OCI-M2 (cell line): Measurements from ENCODE around the gene GRB10.
"Not testable (repeated sequence)": the region's sequence is repeated elsewhere in the genome, so short reads cannot be mapped to it uniquely, and the experiment has no call there.

Experiments
- DNase-seq: peaks from one replicate; lab custom pipeline; 2025; ENCODE audit not compliant: unreplicated experiment; lab: John Stamatoyannopoulos, UW

GRB10 gene

GRCh38 chr7:50745336-50745735 is 37.4 kb downstream of the GRB10 start:
- DNase-seq: no peak

GRCh38 chr7:50743893-50744292 is 38.8 kb downstream of the GRB10 start:
- DNase-seq: no peak

DNA sequence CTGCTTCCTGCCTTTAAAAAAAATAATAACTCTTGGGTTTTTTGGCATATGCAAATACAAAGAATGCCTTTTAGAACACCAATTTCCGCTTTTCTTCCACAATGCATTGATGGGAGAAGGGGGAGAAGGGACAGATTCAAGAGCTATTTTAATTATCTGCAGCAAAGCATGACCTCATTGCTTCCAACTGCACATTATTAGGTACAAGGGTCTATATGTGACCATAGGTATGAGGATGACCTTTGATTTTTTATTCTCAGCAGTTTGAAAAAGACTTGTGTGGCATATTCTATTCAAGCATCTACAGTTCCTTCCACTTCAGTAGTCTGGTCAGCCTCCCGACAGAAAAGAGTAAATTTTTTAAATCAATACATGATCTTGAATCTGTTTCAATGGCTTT is 39.7 kb downstream of the GRB10 start:
- no peak for DNase-seq

DNA sequence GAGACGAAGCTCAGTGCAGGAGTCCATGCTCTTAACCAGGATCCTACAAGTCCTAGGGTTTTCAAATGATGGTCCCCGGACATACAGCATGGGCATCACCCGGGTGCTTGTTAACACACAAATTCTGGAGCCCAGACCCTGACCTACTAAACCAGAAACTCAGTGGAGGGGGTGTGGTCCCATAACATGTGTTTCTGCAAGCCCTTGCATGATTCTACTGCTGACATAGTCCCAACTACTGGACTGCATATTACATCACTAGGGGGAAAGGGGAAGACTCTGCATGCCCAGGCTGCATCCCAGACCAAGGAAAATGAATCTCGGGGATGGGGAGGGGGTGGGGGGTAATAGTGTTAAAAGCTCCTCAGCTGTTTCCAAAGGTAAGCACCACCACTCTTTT is 40.3 kb downstream of the GRB10 start:
- DNase-seq: no peak

GRCh38 chr7:50739744-50740435 is 42.8 kb downstream of the GRB10 start:
- no peak for DNase-seq

- no peak for DNase-seq
Observed at GRCh38 chr7:50738932-50739331, 43.8 kb downstream of the GRB10 start.

GRCh38 chr7:50735836-50736235 is 46.9 kb downstream of the GRB10 start:
- DNase-seq: not testable (repeated sequence)

GRCh38 chr7:50735333-50735732 is 47.4 kb downstream of the GRB10 start:
- no peak for DNase-seq

- DNase-seq: no peak
Observed at GRCh38 chr7:50734246-50734645, 48.5 kb downstream of the GRB10 start.

DNA sequence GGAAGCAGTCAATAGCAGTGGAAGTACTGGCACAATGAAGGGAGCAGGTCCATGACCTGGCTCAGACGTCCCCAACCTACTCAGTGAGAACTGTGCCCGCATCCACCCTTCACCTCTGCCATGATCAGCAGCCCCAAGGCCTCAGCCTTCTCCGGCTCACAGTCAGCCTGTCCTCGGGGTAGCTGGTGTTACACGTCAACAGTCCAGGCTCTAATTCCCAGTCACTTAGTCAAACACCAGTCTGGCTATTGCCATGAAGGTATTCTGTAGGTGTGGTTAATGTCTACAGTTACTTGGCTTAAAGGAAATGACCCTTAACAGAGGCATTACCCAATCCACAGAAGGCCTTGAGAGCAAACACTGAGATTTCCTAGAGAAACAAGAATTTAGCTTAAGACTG is 49.1 kb downstream of the GRB10 start:
- DNase-seq: no peak

GRCh38 chr7:50731703-50732582 is 50.8 kb downstream of the GRB10 start:
- DNase-seq: no peak

- DNase-seq: no peak
Observed at GRCh38 chr7:50730446-50731400, 52.0 kb downstream of the GRB10 start.

DNA sequence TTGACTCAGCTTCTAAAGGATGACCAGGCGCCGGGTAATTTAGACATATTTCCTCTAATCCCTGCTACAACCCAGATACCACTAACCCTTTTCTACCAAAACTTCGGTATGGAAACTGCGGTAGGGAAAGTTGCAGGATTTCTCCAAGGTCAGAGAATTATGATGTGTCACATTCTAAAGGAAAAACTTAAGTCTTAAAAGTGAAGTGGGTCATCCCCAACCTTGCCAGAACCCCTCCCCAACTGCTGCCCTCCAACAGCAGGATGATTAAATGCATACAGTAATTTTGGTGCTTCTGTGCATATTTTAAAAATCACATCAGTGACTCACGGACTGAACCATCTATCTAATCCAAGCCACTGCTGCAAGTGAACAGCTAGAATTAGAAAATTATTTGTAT is 52.7 kb downstream of the GRB10 start:
- no peak for DNase-seq

- no peak for DNase-seq
Observed at GRCh38 chr7:50728184-50728583, 54.5 kb downstream of the GRB10 start.

DNA sequence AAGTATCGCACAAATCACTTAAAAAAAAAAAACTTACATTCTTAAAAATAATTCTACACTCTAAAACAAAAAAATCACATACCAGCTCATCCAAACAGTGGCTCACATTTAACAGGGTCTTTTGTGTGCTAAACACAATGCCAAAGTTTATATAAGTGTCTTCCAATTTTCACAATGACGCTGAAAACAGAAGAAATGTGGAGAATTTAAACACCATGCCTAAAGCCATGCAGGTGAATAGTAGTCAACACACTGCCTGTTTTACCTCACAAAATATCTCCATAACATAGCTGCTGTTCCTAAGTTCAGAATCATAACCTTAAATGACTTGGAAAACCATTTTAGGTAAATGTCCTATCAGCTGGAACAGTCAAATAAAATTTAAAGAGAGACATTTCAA is 55.0 kb downstream of the GRB10 start:
- DNase-seq: no peak

GRCh38 chr7:50727072-50727471 is 55.6 kb downstream of the GRB10 start:
- no peak for DNase-seq

- DNase-seq: no peak
Observed at GRCh38 chr7:50725774-50726173, 56.9 kb downstream of the GRB10 start.

- DNase-seq: no peak
Observed at GRCh38 chr7:50724526-50725520, 57.9 kb downstream of the GRB10 start.

- no peak for DNase-seq
Observed at GRCh38 chr7:50723888-50724287, 58.8 kb downstream of the GRB10 start.

GRCh38 chr7:50723173-50723572 is 59.5 kb downstream of the GRB10 start:
- DNase-seq: no peak
